Measurements from ENCODE around the gene CDC42BPB.

Gene CDC42BPB

DNA sequence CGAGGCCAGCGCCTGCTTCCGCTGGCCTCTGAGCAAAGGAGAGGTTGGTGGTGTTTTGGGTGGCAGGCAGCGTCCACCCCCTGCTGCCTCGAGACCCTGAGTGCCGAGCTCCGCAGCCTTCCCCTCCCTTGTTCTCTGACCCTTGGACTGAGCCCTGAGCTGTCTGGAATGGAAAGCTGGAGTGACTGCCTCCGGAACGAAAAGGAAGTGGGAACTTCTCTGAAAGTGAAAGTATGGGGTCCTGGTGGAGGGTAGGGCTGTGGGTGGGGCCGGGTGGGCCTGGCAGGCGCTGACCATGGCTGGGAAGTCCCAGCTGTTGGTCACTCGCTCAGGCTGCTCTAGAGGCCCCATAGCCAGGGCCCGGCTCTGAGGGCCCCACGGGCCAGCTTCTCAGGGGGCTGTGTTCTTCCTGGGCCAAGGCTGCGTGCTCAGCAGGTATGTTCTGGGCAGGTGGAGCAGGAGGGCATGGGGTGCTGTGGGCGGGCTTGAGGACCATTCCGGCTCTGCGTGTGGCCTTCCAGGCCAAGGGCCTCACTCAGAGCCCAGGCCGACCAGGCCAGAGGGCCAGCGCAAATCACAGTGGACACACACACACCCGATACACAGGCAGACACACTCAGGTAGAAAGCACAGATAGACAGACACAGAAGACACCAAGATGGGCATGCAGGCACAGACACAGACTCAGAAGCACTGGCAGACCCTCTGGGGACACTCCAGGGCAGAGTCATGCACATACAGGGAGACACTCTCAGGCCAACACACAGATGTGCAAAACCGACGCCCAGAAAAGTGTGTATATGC, 37.3 kb upstream of the CDC42BPB start, which contains the start of gene EXOC3L4:
EXOC3L4 (plus strand) TSS at position 320 of the 804 bp plus-strand sequence. CDS start 5,495 bp downstream, outside the sequence.
- peak; percentile 42 for DNase-seq (ENCODE audit: low spot score)

- DNase-seq (ENCODE audit: low spot score) = no peak
These were observed 36.6 kb upstream of the CDC42BPB start for GRCh38 chr14:103093856-103094405.

GRCh38 chr14:103091883-103092222, 34.5 kb upstream of the CDC42BPB start:
- no peak for DNase-seq (ENCODE audit: low spot score)

GRCh38 chr14:103091041-103091882, 33.9 kb upstream of the CDC42BPB start:
- DNase-seq (ENCODE audit: low spot score) = peak; percentile 41

GRCh38 chr14:103090481-103091020, 33.2 kb upstream of the CDC42BPB start:
- DNase-seq (ENCODE audit: low spot score) = no peak

- no peak for DNase-seq (ENCODE audit: low spot score)
These were observed 32.3 kb upstream of the CDC42BPB start for GRCh38 chr14:103089386-103090335.

- no peak for DNase-seq (ENCODE audit: low spot score)
These were observed 31.6 kb upstream of the CDC42BPB start for GRCh38 chr14:103088921-103089320.

DNA sequence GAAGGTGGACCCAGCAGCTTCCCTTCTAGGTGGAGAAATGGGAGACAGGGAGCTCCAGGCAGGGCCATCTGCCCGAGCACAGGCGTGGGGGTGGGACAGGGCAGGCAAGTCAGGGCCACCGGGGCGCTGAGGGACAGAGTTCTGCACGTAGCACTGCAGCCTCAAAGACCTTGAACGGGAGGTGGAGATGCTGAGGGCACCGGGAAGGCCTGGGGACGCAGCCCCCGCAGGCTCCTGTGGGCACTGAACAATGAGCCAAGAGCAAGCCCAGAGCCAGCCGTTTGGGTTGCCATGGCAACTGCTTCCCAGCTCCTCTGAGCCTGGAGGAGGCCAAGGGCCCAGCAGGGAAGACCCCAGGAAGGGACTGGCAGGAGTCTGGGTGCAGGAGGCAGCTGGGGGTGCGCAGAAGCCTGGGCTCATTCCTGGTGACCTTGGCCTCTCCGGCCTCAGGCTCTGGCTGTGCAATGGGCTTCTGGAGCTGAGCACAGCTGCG, 30.0 kb upstream of the CDC42BPB start:
- no peak for DNase-seq (ENCODE audit: low spot score)

DNA sequence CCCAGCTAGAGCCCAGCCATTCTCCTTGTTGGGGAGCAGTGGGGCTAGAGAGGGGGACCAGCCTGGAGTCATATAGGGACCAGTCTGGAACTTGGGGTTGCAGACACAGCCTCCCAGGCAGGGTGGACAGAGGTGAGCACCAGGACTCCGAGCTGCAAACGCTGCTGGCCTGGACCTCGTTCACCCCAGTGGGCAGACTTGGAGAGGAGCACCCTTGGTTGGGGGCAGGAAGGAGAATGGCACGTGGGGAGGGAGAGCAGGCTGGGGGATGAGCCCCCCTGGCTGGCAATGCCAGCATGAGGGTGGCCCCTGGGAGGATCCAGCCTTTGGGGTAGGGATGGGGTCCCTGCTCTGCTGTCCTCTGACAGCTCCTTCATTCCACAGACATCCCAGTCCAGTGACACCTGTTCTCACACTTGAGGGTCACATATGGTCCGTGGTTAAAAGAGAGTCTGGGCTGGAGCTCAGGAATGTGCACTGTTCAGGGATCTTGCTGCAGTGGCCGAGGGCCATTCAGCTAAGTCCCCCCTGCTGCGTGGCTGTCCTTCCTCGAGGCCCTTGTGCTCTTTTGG, 29.5 kb upstream of the CDC42BPB start:
- DNase-seq (ENCODE audit: low spot score) = no peak

GRCh38 chr14:103085106-103086091, 28.1 kb upstream of the CDC42BPB start:
- no peak for DNase-seq (ENCODE audit: low spot score)

DNA sequence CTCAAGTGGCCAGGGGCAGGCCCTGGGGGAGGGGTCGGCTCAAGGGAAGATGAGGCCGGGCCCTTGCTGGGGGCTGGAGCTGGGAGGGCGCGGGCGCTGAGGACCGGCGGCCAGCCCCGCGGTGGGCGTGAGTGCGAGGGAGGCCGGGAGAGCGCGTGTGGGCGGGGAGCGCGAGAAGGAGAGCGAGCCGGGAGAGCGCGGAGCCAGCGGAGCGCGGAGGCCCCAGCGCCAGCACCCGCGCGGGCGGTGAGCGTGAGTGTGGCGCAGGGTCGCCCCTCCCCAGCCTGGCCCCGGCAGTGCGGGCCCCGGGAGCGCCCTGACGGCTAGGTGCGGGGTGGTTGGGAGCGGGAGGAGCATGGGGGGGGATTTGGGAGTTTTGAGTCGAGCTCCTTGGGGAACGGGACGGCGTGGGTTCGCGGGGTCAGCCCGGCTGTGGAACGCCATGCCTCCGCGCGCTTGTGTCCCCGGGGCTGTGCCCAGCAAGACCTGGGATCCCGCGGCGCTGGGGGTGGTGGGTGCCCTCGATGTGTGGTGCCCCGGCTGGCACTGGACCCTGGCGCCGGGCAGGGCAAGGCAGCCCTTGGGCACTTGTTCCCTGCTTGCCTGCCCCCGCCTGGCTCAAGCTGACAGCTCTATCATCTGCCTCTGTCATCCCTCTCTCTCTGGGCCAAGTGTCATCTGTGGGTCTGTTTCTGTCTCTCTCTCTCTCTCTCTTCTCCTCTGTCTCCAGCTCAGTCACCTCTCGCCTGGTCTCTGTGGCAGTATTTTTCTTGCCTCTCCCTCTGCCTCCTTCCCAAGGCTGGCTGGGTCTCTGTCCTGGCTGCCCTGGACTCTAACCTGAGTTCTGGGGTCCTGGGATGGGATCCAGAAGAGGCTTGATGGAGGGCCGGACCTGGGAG, 26.9 kb upstream of the CDC42BPB start, which contains the start of gene LBHD2:
LBHD2 (plus strand) TSS at position 190 of the 899 bp plus-strand sequence. CDS start 1,803 bp downstream, outside the sequence.
- DNase-seq (ENCODE audit: low spot score) = no peak

GRCh38 chr14:103081951-103082350, 24.6 kb upstream of the CDC42BPB start:
- DNase-seq (ENCODE audit: low spot score) = no peak

GRCh38 chr14:103078860-103079587, 21.7 kb upstream of the CDC42BPB start:
- DNase-seq (ENCODE audit: low spot score) = no peak

GRCh38 chr14:103078420-103078749, 21.0 kb upstream of the CDC42BPB start:
- DNase-seq (ENCODE audit: low spot score) = peak; percentile 85

DNA sequence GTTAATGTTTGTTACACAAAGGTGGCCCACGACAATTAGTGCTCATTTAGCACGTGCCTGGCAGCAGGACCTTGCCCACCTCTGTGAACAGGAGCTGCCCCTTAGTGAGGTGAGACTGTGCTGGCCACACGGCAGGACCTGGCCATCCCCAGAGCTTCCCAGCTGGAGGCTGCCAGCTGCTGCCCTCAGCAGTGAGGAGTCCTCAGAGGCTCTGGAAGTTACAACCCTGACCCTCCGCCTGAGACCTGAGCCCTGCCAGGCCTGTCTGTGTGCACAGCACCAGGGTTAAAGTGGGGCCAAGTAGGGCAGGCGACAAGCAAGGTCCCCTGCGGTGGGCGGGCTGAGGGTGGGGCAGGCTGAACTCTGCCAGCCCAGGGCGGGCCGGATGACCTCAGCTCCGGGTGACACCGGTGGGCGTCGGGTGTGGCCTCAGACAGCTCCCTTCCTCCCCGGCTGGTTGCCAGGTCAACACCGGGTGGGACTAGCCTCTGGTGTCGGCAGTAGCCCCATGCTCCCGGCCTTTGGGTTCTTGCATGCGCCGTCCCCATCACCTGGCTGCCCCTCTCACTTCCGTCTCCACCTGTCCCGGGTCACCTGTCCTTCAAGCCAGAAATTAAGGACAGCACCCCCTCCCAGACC, 17.5 kb upstream of the CDC42BPB start:
- peak; percentile 87 for DNase-seq (ENCODE audit: low spot score)

DNA sequence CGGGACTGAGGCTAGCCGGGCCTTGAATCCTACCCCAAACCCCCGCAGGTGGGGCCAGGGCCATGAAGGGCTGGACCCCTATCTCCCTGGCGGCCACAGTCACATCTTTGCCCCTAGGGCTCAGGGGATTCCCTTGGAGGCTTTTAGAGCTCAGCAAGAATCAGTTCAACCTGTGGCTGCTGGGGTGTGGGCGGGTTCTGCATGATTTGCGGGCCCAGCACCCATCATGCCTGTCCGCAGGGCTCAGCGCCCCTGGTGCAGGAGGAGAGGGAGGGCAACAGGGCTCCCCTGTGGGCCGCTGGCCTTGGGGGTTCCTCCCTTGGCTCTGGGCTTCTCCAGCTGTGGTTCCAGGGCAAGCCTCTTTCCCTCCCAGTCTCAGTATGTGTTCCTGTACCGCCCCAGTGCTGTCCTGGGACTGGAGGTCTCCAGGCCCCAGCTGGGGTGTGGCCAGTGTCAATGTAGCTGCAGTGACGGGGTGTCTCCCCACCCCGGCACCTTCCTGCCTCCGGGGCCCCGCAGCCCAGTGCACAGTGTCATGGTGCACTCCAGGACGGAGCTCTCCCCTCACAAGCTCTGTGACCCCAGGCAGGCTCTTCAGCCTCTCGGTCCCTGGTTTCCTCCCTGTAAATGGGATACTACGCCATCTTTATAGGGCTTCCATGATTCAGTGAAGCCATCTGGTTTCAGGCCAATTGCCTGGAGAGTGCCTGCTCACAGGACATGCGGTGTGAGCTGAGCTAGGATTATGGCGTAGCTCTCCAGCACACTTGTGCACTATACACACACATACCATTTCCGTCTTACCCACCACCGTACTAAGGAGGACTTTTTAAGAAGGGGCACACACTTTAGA, 16.8 kb upstream of the CDC42BPB start:
- DNase-seq (ENCODE audit: low spot score) = peak; percentile 31
